ENCODE measurements around the gene MICAL2. TPM values are rescaled to one million over a fixed set of nuclear protein-coding genes. Genes with fewer than 3 reads are reported as not detected.

Gene MICAL2
- total RNA-seq, 1 experiment from 2014 or later = 191 TPM

- BruUV-seq (replicated peaks) = no TSS peak
- no peaks in the 10 kb centered on the region for H3K27me3 Mint-ChIP-seq (ENCODE audit: unreplicated experiment)
- no peak overlapping the region for H3K4me3 Mint-ChIP-seq (ENCODE audit: low read depth, unreplicated experiment)
- CTCF ChIA-PET = no interaction called here
- H3K4me1 Mint-ChIP-seq (ENCODE audit: low read depth, unreplicated experiment) = no peaks in the 10 kb centered on the region
- intact Hi-C loops (cut with micrococcal nuclease; ENCODE audit: unreplicated experiment) = no loop called here
- no peak for DNase-seq
- H3K36me3 Mint-ChIP-seq (ENCODE audit: insufficient read depth, unreplicated experiment) = peaks cover 46% of the 10 kb centered on the region
- H3K9me3 Mint-ChIP-seq (ENCODE audit: low read depth, unreplicated experiment) = no peaks in the 10 kb centered on the region
- TF ChIP-seq CTCF (IDR thresholded peaks at IDR 0.05; ENCODE audit: unreplicated experiment) = no peak
- no peak overlapping the region for H3K27ac Mint-ChIP-seq (ENCODE audit: unreplicated experiment)
These were observed 96.1 kb downstream of the MICAL2 start for GRCh38 chr11:12206529-12206928.

GRCh38 chr11:12207384-12208150, 97.2 kb downstream of the MICAL2 start:
- TF ChIP-seq CTCF (IDR thresholded peaks at IDR 0.05; ENCODE audit: unreplicated experiment) = no peak
- Mint-ChIP-seq H3K27ac (ENCODE audit: unreplicated experiment) (no peak overlapping the region), H3K9me3 (ENCODE audit: low read depth, unreplicated experiment) (no peaks in the 10 kb centered on the region), H3K36me3 (ENCODE audit: insufficient read depth, unreplicated experiment) (peaks cover 41% of the 10 kb centered on the region), H3K4me3 (ENCODE audit: low read depth, unreplicated experiment) (no peak overlapping the region), H3K27me3 (ENCODE audit: unreplicated experiment) (no peaks in the 10 kb centered on the region), H3K4me1 (ENCODE audit: low read depth, unreplicated experiment) (no peaks in the 10 kb centered on the region)
- CTCF ChIA-PET = no interaction called here
- no peak for DNase-seq
- BruUV-seq (replicated peaks) = no TSS peak
- intact Hi-C loops (cut with micrococcal nuclease; ENCODE audit: unreplicated experiment) = no loop called here

GRCh38 chr11:12209096-12209495, 98.7 kb downstream of the MICAL2 start:
- Mint-ChIP-seq H3K36me3 (ENCODE audit: insufficient read depth, unreplicated experiment) (peaks cover 39% of the 10 kb centered on the region), H3K27ac (ENCODE audit: unreplicated experiment) (no peak overlapping the region), H3K4me1 (ENCODE audit: low read depth, unreplicated experiment) (no peaks in the 10 kb centered on the region), H3K4me3 (ENCODE audit: low read depth, unreplicated experiment) (no peak overlapping the region), H3K9me3 (ENCODE audit: low read depth, unreplicated experiment) (no peaks in the 10 kb centered on the region), H3K27me3 (ENCODE audit: unreplicated experiment) (no peaks in the 10 kb centered on the region)
- CTCF ChIA-PET = interaction anchor here (0.5 to 1.0 kb wide), 2 partner anchors 39 to 578 kb away, joined by 3 to 5 read pairs; no protein-coding TSS in a partner anchor
- no peak for TF ChIP-seq CTCF (IDR thresholded peaks at IDR 0.05; ENCODE audit: unreplicated experiment)
- intact Hi-C loops (cut with micrococcal nuclease; ENCODE audit: unreplicated experiment) = no loop called here
- no TSS peak for BruUV-seq (replicated peaks)
- DNase-seq = no peak

GRCh38 chr11:12210200-12210599, 99.8 kb downstream of the MICAL2 start:
- H3K4me1 Mint-ChIP-seq (ENCODE audit: low read depth, unreplicated experiment) = no peaks in the 10 kb centered on the region
- no peaks in the 10 kb centered on the region for H3K9me3 Mint-ChIP-seq (ENCODE audit: low read depth, unreplicated experiment)
- DNase-seq = no peak
- BruUV-seq (replicated peaks) = no TSS peak
- CTCF ChIA-PET = no interaction called here
- H3K27ac Mint-ChIP-seq (ENCODE audit: unreplicated experiment) = no peak overlapping the region
- no peak overlapping the region for H3K4me3 Mint-ChIP-seq (ENCODE audit: low read depth, unreplicated experiment)
- intact Hi-C loops (cut with micrococcal nuclease; ENCODE audit: unreplicated experiment) = loop anchor here (10.0 kb wide), 1 partner anchor 95 kb away; the partner anchor contains the start of gene MICAL2
- H3K27me3 Mint-ChIP-seq (ENCODE audit: unreplicated experiment) = no peaks in the 10 kb centered on the region
- no peak for TF ChIP-seq CTCF (IDR thresholded peaks at IDR 0.05; ENCODE audit: unreplicated experiment)
- H3K36me3 Mint-ChIP-seq (ENCODE audit: insufficient read depth, unreplicated experiment) = peaks cover 36% of the 10 kb centered on the region
